CD4-positive, alpha-beta T cell (primary cell): ENCODE results near the gene HMGCLL1. TPM values are rescaled to one million over a fixed set of nuclear protein-coding genes. Genes with fewer than 3 reads are reported as not detected.

Experiments
- ATAC-seq: fragments of 200-7000 bp; cut with Tn5 transposase; one replicate; pipeline ENCODE4 v1.10.0; 2022; ENCODE audit warnings: mild to moderate bottlenecking; ENCODE audit not compliant: poor library complexity
- CTCF ChIA-PET: fragments of 350-600 bp; sonication (Branson Sonifier 250); formaldehyde crosslinking; loops from one replicate; lab custom pipeline; 2021; ENCODE audit warnings: antibody characterized with exemption, inconsistent platforms; lab: Charles Lee
- POLR2A ChIA-PET: fragments of 350-600 bp; sonication (Branson Sonifier 250); formaldehyde crosslinking; loops from one replicate; lab custom pipeline; 2021; ENCODE audit warnings: antibody characterized with exemption, inconsistent platforms; lab: Charles Lee
- DNase-seq, 14 experiments: peaks; one replicate each; pipeline ENCODE4 v3.0.0-alpha.2; 2013 to 2020; ENCODE audit warnings: mixed read lengths in 2 of 14
- H3K27ac ChIP-seq, 2 donors: one replicate each; pipeline versions ENCODE4 v1.5.1 to v1.7.0; 2013; ENCODE audit warnings: low read length in 2 of 2, low read depth in 1 of 2, mild to moderate bottlenecking in 1 of 2
- H3K27me3 ChIP-seq, 2 experiments: 1 replicate in 1 of 2; 2 replicates in 1 of 2; pipeline versions ENCODE4 v1.6.1 to v1.7.0; 2013; ENCODE audit warnings: low read length in 2 of 2, control low read depth in 1 of 2, mild to moderate bottlenecking in 1 of 2, moderate library complexity in 1 of 2; ENCODE audit not compliant: insufficient read depth in 2 of 2, control insufficient read depth in 1 of 2
- H3K36me3 ChIP-seq: one replicate; pipeline ENCODE4 v1.6.1; 2013; ENCODE audit warnings: low read length, control low read depth; ENCODE audit not compliant: insufficient read depth
- H3K4me1 ChIP-seq: one replicate; pipeline ENCODE4 v1.6.1; 2013; ENCODE audit warnings: low read length, control low read depth; ENCODE audit not compliant: insufficient read depth
- H3K4me3 ChIP-seq: one replicate; pipeline ENCODE4 v1.5.1; 2013; ENCODE audit warnings: mild to moderate bottlenecking, low read length, moderate library complexity
- H3K9me3 ChIP-seq, 2 experiments: 1 replicate in 1 of 2; 2 replicates in 1 of 2; pipeline versions ENCODE4 v1.6.1 to v1.7.0; 2013; ENCODE audit warnings: low read length in 2 of 2, mild to moderate bottlenecking in 2 of 2, control low read depth in 1 of 2, moderate library complexity in 1 of 2; ENCODE audit not compliant: control insufficient read depth in 1 of 2, insufficient read depth in 1 of 2
- H3K27ac Mint-ChIP-seq: one replicate; pipeline ENCODE4 v1.8.0; 2020; ENCODE audit warnings: mixed read lengths
- H3K27me3 Mint-ChIP-seq: one replicate; pipeline ENCODE4 v1.8.0; 2021; ENCODE audit warnings: mixed read lengths
- H3K36me3 Mint-ChIP-seq: one replicate; pipeline ENCODE4 v1.8.0; 2021; ENCODE audit warnings: low read depth, mixed read lengths
- H3K4me1 Mint-ChIP-seq: one replicate; pipeline ENCODE4 v1.8.0; 2021; ENCODE audit warnings: low read depth, mixed read lengths
- H3K4me3 Mint-ChIP-seq: one replicate; pipeline ENCODE4 v1.8.0; 2020; ENCODE audit warnings: mild to moderate bottlenecking, mixed read lengths
- H3K9me3 Mint-ChIP-seq: one replicate; pipeline ENCODE4 v1.8.0; 2020; ENCODE audit warnings: mixed read lengths
- intact Hi-C, 2 experiments: fragments of 100-400 bp; cut with DNase I in 1 of 2; cut with micrococcal nuclease in 1 of 2; formaldehyde crosslinking; loops; one replicate each; pipeline versions ENCODE4 v1.15.1 to v1.9.0; 2023 to 2025; cut with DNase I, micrococcal nuclease
- total RNA-seq, 174 experiments: library from RNA in 2 of 174; stranded (reverse) in 2 of 174; gene quantifications; one replicate each; pipeline ENCODE4 v1.2.3 and lab custom pipeline; 2021 to 2026
- TF ChIP-seq, protein P1 (sequence below): fragments of 200-600 bp; IDR thresholded peaks from one replicate; pipeline ENCODE4 v1.8.0; 2022; ENCODE audit warnings: antibody characterized with exemption, mild to moderate bottlenecking

HMGCLL1 gene
- total RNA-seq, 2 experiments from 2014 or later = not detected

DNA sequence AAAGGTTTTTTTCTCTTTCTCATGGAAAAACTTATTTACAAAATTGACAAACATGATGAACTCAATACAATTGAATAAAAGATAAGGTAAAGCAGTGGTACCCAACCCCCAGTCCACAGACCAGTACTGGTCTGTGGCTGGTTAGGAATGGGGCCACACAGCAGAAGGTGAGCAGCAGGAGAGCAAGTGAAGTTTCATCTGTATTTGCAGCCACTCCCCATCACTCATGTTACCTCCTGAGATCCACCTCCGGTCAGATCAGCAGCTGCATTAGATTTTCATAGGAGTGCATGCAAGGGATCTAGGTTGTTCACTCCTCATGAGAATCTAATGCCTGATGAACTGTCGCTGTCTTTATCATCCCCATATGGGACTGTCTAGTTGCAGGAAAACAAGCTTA lies 47.5 kb downstream of the HMGCLL1 start:
- ATAC-seq (no peak), DNase-seq (no peak)
- no peaks in the 10 kb centered on the region for H3K27me3 ChIP-seq
- Mint-ChIP-seq H3K27me3 (no peaks in the 10 kb centered on the region), H3K4me1 (no peaks in the 10 kb centered on the region), H3K9me3 (peaks cover 4% of the 10 kb centered on the region), H3K4me3 (no peak overlapping the region), H3K27ac (no peak overlapping the region), H3K36me3 (no peaks in the 10 kb centered on the region)
- TF ChIP-seq, protein P1, sequence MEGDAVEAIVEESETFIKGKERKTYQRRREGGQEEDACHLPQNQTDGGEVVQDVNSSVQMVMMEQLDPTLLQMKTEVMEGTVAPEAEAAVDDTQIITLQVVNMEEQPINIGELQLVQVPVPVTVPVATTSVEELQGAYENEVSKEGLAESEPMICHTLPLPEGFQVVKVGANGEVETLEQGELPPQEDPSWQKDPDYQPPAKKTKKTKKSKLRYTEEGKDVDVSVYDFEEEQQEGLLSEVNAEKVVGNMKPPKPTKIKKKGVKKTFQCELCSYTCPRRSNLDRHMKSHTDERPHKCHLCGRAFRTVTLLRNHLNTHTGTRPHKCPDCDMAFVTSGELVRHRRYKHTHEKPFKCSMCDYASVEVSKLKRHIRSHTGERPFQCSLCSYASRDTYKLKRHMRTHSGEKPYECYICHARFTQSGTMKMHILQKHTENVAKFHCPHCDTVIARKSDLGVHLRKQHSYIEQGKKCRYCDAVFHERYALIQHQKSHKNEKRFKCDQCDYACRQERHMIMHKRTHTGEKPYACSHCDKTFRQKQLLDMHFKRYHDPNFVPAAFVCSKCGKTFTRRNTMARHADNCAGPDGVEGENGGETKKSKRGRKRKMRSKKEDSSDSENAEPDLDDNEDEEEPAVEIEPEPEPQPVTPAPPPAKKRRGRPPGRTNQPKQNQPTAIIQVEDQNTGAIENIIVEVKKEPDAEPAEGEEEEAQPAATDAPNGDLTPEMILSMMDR = no peak
- no peaks in the 10 kb centered on the region for H3K4me1 ChIP-seq
- H3K4me3 ChIP-seq = no peak overlapping the region
- peaks cover 0 to 8% of the 10 kb centered on the region in 2 experiments for H3K9me3 ChIP-seq
- CTCF ChIA-PET = no interaction called here
- intact Hi-C loops = no loop called here
- POLR2A ChIA-PET = no interaction called here
- H3K36me3 ChIP-seq = no peaks in the 10 kb centered on the region
- no peak overlapping the region for H3K27ac ChIP-seq

DNA sequence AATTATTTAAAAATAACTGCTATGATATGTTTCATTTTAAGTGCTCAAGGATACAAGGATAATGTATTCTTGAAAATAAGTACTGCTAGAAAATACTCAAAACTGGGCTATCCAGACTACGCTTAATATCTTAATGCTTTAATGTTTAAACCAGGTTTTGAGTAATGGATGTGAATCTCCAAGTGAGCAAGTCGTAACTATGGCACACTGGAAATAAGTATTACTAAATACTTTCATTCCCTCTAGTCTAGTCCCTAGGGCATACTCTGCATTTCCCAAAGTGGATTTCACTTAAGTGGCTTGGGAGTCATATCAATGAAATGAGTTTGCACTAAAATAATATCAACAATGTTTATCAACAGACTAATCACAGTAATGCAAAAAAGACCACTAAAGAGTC lies 48.1 kb downstream of the HMGCLL1 start:
- Mint-ChIP-seq H3K27me3 (no peaks in the 10 kb centered on the region), H3K36me3 (no peaks in the 10 kb centered on the region), H3K27ac (no peak overlapping the region), H3K4me3 (no peak overlapping the region), H3K9me3 (peaks cover 4% of the 10 kb centered on the region), H3K4me1 (no peaks in the 10 kb centered on the region)
- Histone ChIP-seq H3K4me3 (no peak overlapping the region), H3K4me1 (no peaks in the 10 kb centered on the region), H3K36me3 (no peaks in the 10 kb centered on the region), H3K9me3 (peaks cover 0 to 8% of the 10 kb centered on the region in 2 experiments), H3K27me3 (no peaks in the 10 kb centered on the region), H3K27ac (no peak overlapping the region)
- DNase-seq (no peak), ATAC-seq (no peak)
- CTCF ChIA-PET = no interaction called here
- POLR2A ChIA-PET = no interaction called here
- intact Hi-C loops = no loop called here
- TF ChIP-seq, protein P1 = no peak

DNA sequence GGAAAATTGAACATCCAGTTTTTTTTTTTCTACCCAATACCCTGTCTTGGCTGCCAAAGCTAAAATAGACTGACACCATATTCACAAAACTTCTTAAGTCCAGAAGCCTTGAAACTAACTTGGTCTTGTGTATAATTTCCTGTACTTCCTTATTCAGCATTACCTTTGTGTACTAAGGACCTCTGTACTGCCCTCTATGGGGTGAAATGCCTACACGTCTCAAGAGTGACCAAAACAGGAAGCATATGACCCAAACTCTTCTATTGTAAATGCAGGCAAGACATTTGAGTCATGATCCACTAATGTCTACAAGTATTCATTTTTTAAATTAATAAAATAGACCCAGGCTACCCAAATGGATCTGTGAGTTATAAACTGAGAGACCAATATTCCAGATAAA lies 50.4 kb downstream of the HMGCLL1 start:
- ATAC-seq (no peak), DNase-seq (no peak)
- no peaks in the 10 kb centered on the region for H3K27me3 Mint-ChIP-seq
- intact Hi-C loops = no loop called here
- Histone ChIP-seq H3K4me1 (no peaks in the 10 kb centered on the region), H3K9me3 (peaks cover 0 to 3% of the 10 kb centered on the region in 2 experiments), H3K4me3 (no peak overlapping the region), H3K27me3 (no peaks in the 10 kb centered on the region), H3K27ac (no peak overlapping the region), H3K36me3 (no peaks in the 10 kb centered on the region)
- H3K36me3 Mint-ChIP-seq = no peaks in the 10 kb centered on the region
- ChIA-PET CTCF (no interaction called here), POLR2A (no interaction called here)
- H3K27ac Mint-ChIP-seq = no peak overlapping the region
- H3K4me3 Mint-ChIP-seq = no peak overlapping the region
- TF ChIP-seq, protein P1 = no peak
- no peaks in the 10 kb centered on the region for H3K4me1 Mint-ChIP-seq
- peaks cover 6% of the 10 kb centered on the region for H3K9me3 Mint-ChIP-seq
